BJ (cell line): Measurements from ENCODE around the gene MED13L. TPM values are rescaled to one million over a fixed set of nuclear protein-coding genes. Genes with fewer than 3 reads are reported as not detected.

Experiments
- CTCF ChIA-PET: fragments of 350-600 bp; formaldehyde crosslinking; extraction: SDS; loops from one replicate; lab custom pipeline; 2021; ENCODE audit warnings: antibody characterized with exemption, inconsistent platforms; lab: Yijun Ruan, JAX
- POLR2A ChIA-PET: fragments of 300-600 bp; sonication (Branson Sonifier 250); formaldehyde crosslinking; extraction: SDS; loops from one replicate; lab custom pipeline; 2021; ENCODE audit warnings: antibody characterized with exemption; lab: Charles Lee
- DNase-seq: peaks from one replicate; pipeline ENCODE4 v3.0.0-alpha.2; 2011; ENCODE audit warnings: low read depth
- H3K27me3 ChIP-seq: 2 replicates; pipeline ENCODE4 v1.6.0; 2011; ENCODE audit warnings: low read length; ENCODE audit not compliant: control insufficient read depth, insufficient read depth
- H3K36me3 ChIP-seq: 2 replicates; pipeline ENCODE4 v1.5.1; 2011; ENCODE audit warnings: low read length; ENCODE audit not compliant: control insufficient read depth, insufficient read depth
- H3K4me3 ChIP-seq: 2 replicates; pipeline ENCODE4 v1.5.1; 2011; ENCODE audit warnings: low read depth, mild to moderate bottlenecking, control low read depth, low read length
- CTCF ChIP-seq: IDR thresholded peaks from 2 replicates; pipeline ENCODE4 v1.5.1; 2011; ENCODE audit warnings: low read depth, mild to moderate bottlenecking, control low read depth, inconsistent platforms, low read length, moderate library complexity; ENCODE audit not compliant: insufficient read depth
- polyA plus RNA-seq: library from polyadenylated mRNA; depleted of rRNA; stranded (reverse); fragments of >200 nt; gene quantifications from 2 replicates; pipeline ENCODE4 v1.2.3, GENCODE V29; 2011

Gene MED13L
- polyA plus RNA-seq, 1 experiment: 43.7 TPM

GRCh38 chr12:115947696-115948062, 329.8 kb downstream of the MED13L start:
- Histone ChIP-seq H3K4me3 (no peak overlapping the region), H3K27me3 (no peaks in the 10 kb centered on the region), H3K36me3 (no peaks in the 10 kb centered on the region)
- ChIA-PET POLR2A (interaction anchor here (0.6 kb wide), 1 partner anchor 1277 kb away, joined by 4 read pairs; no protein-coding TSS in a partner anchor), CTCF (interaction anchor here (0.7 to 3.0 kb wide), 21 partner anchors 10 to 1982 kb away, joined by 3 to 22 read pairs (median 4); partner anchors contain the start of gene RBM19)
- DNase-seq: no peak
- TF ChIP-seq CTCF: no peak

DNA sequence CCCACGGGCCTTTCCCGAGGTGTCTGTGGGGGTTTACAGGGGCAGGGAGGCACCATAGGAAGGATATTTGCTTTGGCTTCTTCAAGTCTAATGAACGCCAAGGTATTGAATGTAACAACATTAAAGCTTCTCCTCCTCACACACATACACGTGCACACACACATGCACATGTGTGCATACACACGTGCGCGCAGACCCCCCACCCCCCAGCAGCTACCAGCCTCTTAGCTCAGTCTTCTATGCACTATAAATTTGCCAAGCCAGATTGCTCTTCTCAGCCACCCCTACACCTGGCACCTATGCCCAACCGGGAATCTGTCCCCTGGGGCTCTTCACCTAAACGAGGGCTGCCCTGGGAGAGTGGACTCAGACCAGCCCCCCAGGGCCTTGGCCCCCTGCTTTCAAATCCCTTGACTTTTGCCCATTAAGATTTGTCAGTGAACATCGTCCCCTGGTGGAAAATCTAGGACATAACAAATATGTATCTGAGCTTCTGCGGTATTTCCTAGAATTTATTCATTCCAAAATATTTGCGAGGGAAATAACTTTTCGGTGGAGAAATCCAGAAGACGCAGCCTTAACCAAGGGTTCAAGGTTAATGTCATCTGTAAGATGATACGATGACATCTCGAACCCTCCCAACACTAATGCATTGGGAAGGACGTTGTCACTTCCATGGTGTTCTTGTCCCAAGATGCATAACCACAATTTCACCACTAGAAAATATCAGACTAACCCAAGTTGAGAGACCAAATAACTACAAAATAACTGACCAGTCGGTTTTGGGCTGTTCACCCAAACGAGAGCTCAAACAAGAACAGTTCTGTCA, 330.4 kb downstream of the MED13L start:
- H3K36me3 ChIP-seq: no peaks in the 10 kb centered on the region
- no peak overlapping the region for H3K4me3 ChIP-seq
- no peaks in the 10 kb centered on the region for H3K27me3 ChIP-seq
- ChIA-PET CTCF (interaction anchor here (0.7 to 3.0 kb wide), 22 partner anchors 10 to 1981 kb away, joined by 3 to 22 read pairs (median 4); partner anchors contain the start of gene RBM19), POLR2A (interaction anchor here (0.6 kb wide), 1 partner anchor 1276 kb away, joined by 4 read pairs; no protein-coding TSS in a partner anchor)
- DNase-seq: no peak
- peak; percentile 76 for TF ChIP-seq CTCF

GRCh38 chr12:115946092-115946491, 331.4 kb downstream of the MED13L start:
- CTCF ChIA-PET: interaction anchor here (0.6 to 3.0 kb wide), 10 partner anchors 9 to 1322 kb away, joined by 3 to 22 read pairs (median 4); no protein-coding TSS in a partner anchor
- POLR2A ChIA-PET: no interaction called here
- H3K4me3 ChIP-seq: no peak overlapping the region
- DNase-seq: no peak
- H3K27me3 ChIP-seq: no peaks in the 10 kb centered on the region
- TF ChIP-seq CTCF: no peak
- no peaks in the 10 kb centered on the region for H3K36me3 ChIP-seq

DNA sequence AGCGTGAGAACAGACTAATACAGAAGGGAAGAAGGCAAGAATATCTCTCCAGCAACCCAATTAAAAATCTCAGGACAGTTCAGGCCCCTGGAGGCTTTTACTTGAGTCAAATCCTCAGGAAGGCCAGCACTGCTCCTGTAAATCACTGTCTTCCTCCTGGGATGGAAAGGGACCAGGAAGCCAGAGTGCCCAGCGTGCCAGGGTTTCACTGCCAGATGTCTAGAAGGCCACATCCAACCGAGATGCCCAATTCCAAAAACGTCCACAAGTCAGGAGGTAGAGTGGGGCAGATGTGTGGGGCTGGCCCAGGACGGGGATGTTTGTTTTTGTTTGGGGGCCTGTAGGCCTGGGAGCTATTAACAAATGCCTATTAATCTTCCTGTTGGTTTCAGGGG, 332.0 kb downstream of the MED13L start:
- H3K27me3 ChIP-seq: no peaks in the 10 kb centered on the region
- no peak for DNase-seq
- CTCF ChIA-PET: interaction anchor here (0.6 to 3.0 kb wide), 5 partner anchors 8 to 1321 kb away, joined by 3 to 22 read pairs (median 3); no protein-coding TSS in a partner anchor
- POLR2A ChIA-PET: no interaction called here
- no peaks in the 10 kb centered on the region for H3K36me3 ChIP-seq
- no peak overlapping the region for H3K4me3 ChIP-seq
- TF ChIP-seq CTCF: no peak

DNA sequence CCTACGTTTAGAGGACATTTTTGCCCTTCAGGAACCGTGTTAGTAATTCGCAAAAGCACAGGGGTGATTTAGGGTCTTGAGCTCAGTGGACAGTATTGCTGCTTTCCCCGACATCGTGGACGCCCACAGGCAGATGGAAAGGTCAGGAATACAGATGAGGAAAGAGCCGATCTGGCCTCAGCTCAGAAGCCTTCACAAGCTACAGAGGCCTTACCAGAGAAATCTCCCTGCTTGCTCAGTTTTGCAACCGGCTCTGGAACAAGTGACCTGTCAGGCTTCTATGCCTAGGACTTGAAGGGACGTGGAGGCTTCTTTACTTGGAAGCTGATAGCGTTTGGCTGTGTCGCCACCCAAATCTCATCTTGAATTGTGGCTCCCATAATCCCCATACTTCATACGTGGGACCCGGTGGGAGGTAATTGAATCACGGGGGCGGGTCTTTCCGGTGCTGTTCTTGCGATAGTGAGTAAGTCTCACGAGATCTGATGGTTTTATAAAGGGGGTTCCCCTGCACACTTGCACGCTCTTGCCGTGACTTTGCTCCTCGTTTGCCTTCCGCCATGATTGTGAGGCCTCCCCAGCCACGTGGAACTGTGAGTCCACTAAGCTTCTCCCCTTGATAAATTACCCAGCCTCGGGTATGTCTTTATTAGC, 332.5 kb downstream of the MED13L start:
- DNase-seq: no peak
- CTCF ChIA-PET: interaction anchor here (1.0 to 2.5 kb wide), 2 partner anchors 8 to 1318 kb away, joined by 3 to 22 read pairs; no protein-coding TSS in a partner anchor
- no peak overlapping the region for H3K4me3 ChIP-seq

More for the DNA sequence above, 332.5 kb downstream of the MED13L start:
- Histone ChIP-seq H3K27me3 (no peaks in the 10 kb centered on the region), H3K36me3 (no peaks in the 10 kb centered on the region)
- TF ChIP-seq CTCF: no peak
- POLR2A ChIA-PET: no interaction called here
